SK-N-SH (cell line): Measurements from ENCODE around the gene ZNF80. TPM values are rescaled to one million over a fixed set of nuclear protein-coding genes. Genes with fewer than 3 reads are reported as not detected.

Source experiments
- CTCF ChIA-PET: fragments of 300-600, 350-600 bp; formaldehyde crosslinking; extraction: SDS; loops from one replicate; lab custom pipeline; 2021; lab: Yijun Ruan, JAX
- POLR2A ChIA-PET: fragments of 350-600 bp; sonication (Branson Sonifier 250); formaldehyde crosslinking; extraction: SDS; loops from one replicate; lab custom pipeline; 2020; ENCODE audit warnings: antibody characterized with exemption, inconsistent platforms; lab: Yijun Ruan, JAX
- DNase-seq: peaks from one replicate; pipeline ENCODE4 v3.0.0; 2012
- H2AFZ ChIP-seq: fragments of 200-600 bp; sonication (generic); 2 replicates; pipeline ENCODE4 v1.8.1; 2016; ENCODE audit warnings: antibody characterized with exemption, mild to moderate bottlenecking, low read depth
- H3F3A ChIP-seq: fragments of 200-600 bp; sonication (generic); replicated peaks from 2 replicates; pipeline ENCODE3; 2016; ENCODE audit warnings: antibody characterized with exemption, mild to moderate bottlenecking; ENCODE audit not compliant: insufficient read depth
- H3K27ac ChIP-seq, 2 experiments: fragments of 200-500 bp in 1 of 2; fragments of 200-600 bp in 1 of 2; sonication (Bioruptor generic) in 1 of 2; sonication (generic), shearing (Covaris generic) in 1 of 2; 2 replicates each; pipeline versions ENCODE4 v1.5.1 to v1.6.1; 2014 to 2016; ENCODE audit warnings: low read depth in 2 of 2, inconsistent platforms in 1 of 2, low read length in 1 of 2, mild to moderate bottlenecking in 1 of 2, mixed read lengths in 1 of 2
- H3K27me3 ChIP-seq: fragments of 200-600 bp; sonication (generic), shearing (Covaris generic); 2 replicates; pipeline ENCODE4 v1.6.1; 2016; ENCODE audit warnings: mixed run types; ENCODE audit not compliant: insufficient read depth
- H3K36me3 ChIP-seq, 2 experiments: fragments of 200-500 bp in 1 of 2; fragments of 200-600 bp in 1 of 2; sonication (Bioruptor generic) in 1 of 2; sonication (generic) in 1 of 2; replicated peaks in 1 of 2; 2 replicates each; pipeline versions ENCODE3 to v1.5.1; 2014 to 2016; ENCODE audit warnings: low read length in 1 of 2, mild to moderate bottlenecking in 1 of 2; ENCODE audit not compliant: insufficient read depth in 2 of 2, control insufficient read depth in 1 of 2
- H3K4me1 ChIP-seq, 2 experiments: fragments of 200-500 bp in 1 of 2; fragments of 200-600 bp in 1 of 2; sonication (Bioruptor generic) in 1 of 2; sonication (generic), shearing (Covaris generic) in 1 of 2; 2 replicates each; pipeline versions ENCODE4 v1.5.1 to v1.6.1; 2014 to 2016; ENCODE audit warnings: low read depth in 1 of 2, low read length in 1 of 2, mixed run types in 1 of 2; ENCODE audit not compliant: insufficient read depth in 2 of 2, control insufficient read depth in 1 of 2
- H3K4me2 ChIP-seq: fragments of 200-600 bp; sonication (generic), shearing (Covaris generic); 2 replicates; pipeline ENCODE4 v1.6.1; 2017; ENCODE audit warnings: mixed run types
- H3K4me3 ChIP-seq, 2 experiments: fragments of 200-500 bp in 1 of 2; fragments of 200-600 bp in 1 of 2; sonication (Bioruptor generic) in 1 of 2; sonication (generic), shearing (Covaris generic) in 1 of 2; 2 replicates each; pipeline versions ENCODE4 v1.5.1 to v1.8.1; 2014 to 2016; ENCODE audit warnings: low read depth in 2 of 2, inconsistent platforms in 1 of 2, low read length in 1 of 2, mild to moderate bottlenecking in 1 of 2, mixed read lengths in 1 of 2, moderate library complexity in 1 of 2
- H3K79me2 ChIP-seq: fragments of 200-600 bp; sonication (generic); 2 replicates; pipeline ENCODE4 v1.8.1; 2017; ENCODE audit warnings: mild to moderate bottlenecking; ENCODE audit not compliant: insufficient read depth
- H3K9ac ChIP-seq: fragments of 200-600 bp; sonication (generic); 2 replicates; pipeline ENCODE4 v1.6.1; 2017; ENCODE audit warnings: mixed run types
- H3K9me2 ChIP-seq: fragments of 200-600 bp; sonication (generic); 2 replicates; pipeline ENCODE4 v1.6.1; 2017; ENCODE audit warnings: mixed run types
- H3K9me3 ChIP-seq: fragments of 200-600 bp; sonication (generic); 2 replicates; pipeline ENCODE4 v1.6.1; 2017; ENCODE audit warnings: mixed run types, mild to moderate bottlenecking, moderate library complexity
- H4K20me1 ChIP-seq: fragments of 200-600 bp; sonication (generic); 2 replicates; pipeline ENCODE4 v1.6.1; 2017; ENCODE audit warnings: mild to moderate bottlenecking, mixed run types; ENCODE audit not compliant: insufficient read depth
- CHD2 ChIP-seq: fragments of 150-350 bp; IDR thresholded peaks from 2 replicates; pipeline ENCODE4 v1.6.1; 2018; ENCODE audit warnings: low read length; ENCODE audit not compliant: partially characterized antibody
- ELF1 ChIP-seq: IDR thresholded peaks from 2 replicates; pipeline ENCODE4 v1.4.0; 2012
- EP300 ChIP-seq, 2 experiments: IDR thresholded peaks; 2 replicates each; pipeline versions ENCODE4 v1.4.0 to v1.6.1; 2012; ENCODE audit warnings: borderline replicate concordance in 1 of 2, low read depth in 1 of 2, low read length in 1 of 2
- FOSL2 ChIP-seq: IDR thresholded peaks from 2 replicates; pipeline ENCODE4 v1.4.0; 2012; ENCODE audit warnings: low read depth, mild to moderate bottlenecking, moderate library complexity, borderline replicate concordance
- FOXJ3 ChIP-seq: sonication (generic); formaldehyde crosslinking; IDR thresholded peaks from 2 replicates; pipeline ENCODE4 v1.5.1; 2020; ENCODE audit warnings: mild to moderate bottlenecking, missing genetic modification reagents
- FOXM1 ChIP-seq: IDR thresholded peaks from 2 replicates; pipeline ENCODE4 v1.4.0; 2012; ENCODE audit warnings: low read depth, mild to moderate bottlenecking
- GABPA ChIP-seq: IDR thresholded peaks from 2 replicates; pipeline ENCODE4 v1.4.0; 2012; ENCODE audit warnings: low read depth, mild to moderate bottlenecking
- MAX ChIP-seq: IDR thresholded peaks from 2 replicates; pipeline ENCODE4 v1.4.0; 2012; ENCODE audit warnings: low read depth
- PBX3 ChIP-seq: IDR thresholded peaks from 2 replicates; pipeline ENCODE4; 2012
- RAD21 ChIP-seq: IDR thresholded peaks from 2 replicates; pipeline ENCODE4 v1.6.1; 2012; ENCODE audit warnings: mild to moderate bottlenecking, low read length
- RCOR1 ChIP-seq: fragments of 150-350 bp; IDR thresholded peaks from 2 replicates; pipeline ENCODE4 v1.6.1; 2017; ENCODE audit warnings: antibody characterized with exemption, low read length
- REST ChIP-seq: IDR thresholded peaks from 2 replicates; pipeline ENCODE4 v1.6.1; 2012; ENCODE audit warnings: mild to moderate bottlenecking, low read depth, low read length, moderate library complexity
- SIN3A ChIP-seq: IDR thresholded peaks from 2 replicates; pipeline ENCODE4 v1.6.1; 2012; ENCODE audit warnings: low read depth, mild to moderate bottlenecking, low read length, moderate library complexity, borderline replicate concordance
- SMC3 ChIP-seq: IDR thresholded peaks from 2 replicates; pipeline ENCODE4 v1.6.1; 2012; ENCODE audit warnings: low read depth, low read length, improper control_type of control experiment
- TAF1 ChIP-seq: IDR thresholded peaks from 2 replicates; pipeline ENCODE4 v1.6.1; 2012; ENCODE audit warnings: low read depth, mild to moderate bottlenecking, low read length, moderate library complexity, borderline replicate concordance
- TCF12 ChIP-seq: IDR thresholded peaks from 2 replicates; pipeline ENCODE4 v1.4.0; 2012
- TEAD4 ChIP-seq: IDR thresholded peaks from 2 replicates; pipeline ENCODE4 v1.4.0; 2012; ENCODE audit warnings: mild to moderate bottlenecking, borderline replicate concordance; ENCODE audit not compliant: insufficient read depth
- USF2 ChIP-seq: fragments of 150-350 bp; IDR thresholded peaks from 2 replicates; pipeline ENCODE4 v1.6.1; 2017; ENCODE audit warnings: antibody characterized with exemption, low read length, low read depth, borderline replicate concordance
- WGBS: methylation state at CpG from one replicate; pipeline ENCODE4 v1.1.6; 2017; ENCODE audit warnings: low lambda C conversion rate; 5-methylcytosine and 5-hydroxymethylcytosine counted together
- polyA plus RNA-seq, 3 experiments: library from polyadenylated mRNA; depleted of rRNA; stranded (reverse); fragments of >200 nt; gene quantifications; 2 replicates each; pipeline ENCODE4 v1.2.3, GENCODE V29; 2012

Gene ZNF80
- polyA plus RNA-seq, 1 of the 3 experiments (the other 2 are of a cell fraction): not detected

GRCh38 chr3:114217266-114217665 is 20.1 kb downstream of the ZNF80 start:
- no peak overlapping the region for H3K27ac ChIP-seq
- H3K4me1 ChIP-seq: peaks cover 3 to 19% of the 10 kb centered on the region in 2 experiments
- POLR2A ChIA-PET: no interaction called here
- H3K9ac ChIP-seq: no peak overlapping the region
- no peaks in the 10 kb centered on the region for H3K27me3 ChIP-seq
- no peaks in the 10 kb centered on the region for H3K79me2 ChIP-seq
- no peaks in the 10 kb centered on the region for H3K9me3 ChIP-seq
- no peaks in the 10 kb centered on the region for H3K36me3 ChIP-seq
- no peak for DNase-seq
- no peak overlapping the region for H2AFZ ChIP-seq
- H4K20me1 ChIP-seq: no peaks in the 10 kb centered on the region
- no peak overlapping the region for H3K4me3 ChIP-seq
- CTCF ChIA-PET: no interaction called here
- H3K9me2 ChIP-seq: no peaks in the 10 kb centered on the region
- TF ChIP-seq TEAD4 (no peak), ELF1 (no peak), RAD21 (no peak), GABPA (no peak), EP300 (IDR thresholded peaks at IDR 0.05; ENCODE audit: borderline replicate concordance in 1 of 2, low read depth in 1 of 2, low read length in 1 of 2) (no peak), REST (no peak), MAX (no peak), SMC3 (no peak), RCOR1 (no peak)
- TF ChIP-seq, all 33 proteins: peak for 0
- Histone ChIP-seq H3F3A (no peaks in the 10 kb centered on the region), H3K4me2 (no peak overlapping the region)

- ChIA-PET CTCF (no interaction called here), POLR2A (no interaction called here)
- Histone ChIP-seq H3K4me2 (no peak overlapping the region), H3K9me3 (no peaks in the 10 kb centered on the region), H3K4me1 (peaks cover 3 to 19% of the 10 kb centered on the region in 2 experiments), H3K36me3 (no peaks in the 10 kb centered on the region), H3K9ac (no peak overlapping the region), H3K9me2 (no peaks in the 10 kb centered on the region), H2AFZ (no peak overlapping the region), H4K20me1 (no peaks in the 10 kb centered on the region), H3K79me2 (no peaks in the 10 kb centered on the region), H3F3A (no peaks in the 10 kb centered on the region), H3K27me3 (no peaks in the 10 kb centered on the region), H3K4me3 (no peak overlapping the region), H3K27ac (no peak overlapping the region)
- no peak for TF ChIP-seq SIN3A
- TF ChIP-seq PBX3: no peak
- TF ChIP-seq CHD2: no peak
- no peak for TF ChIP-seq USF2
- TF ChIP-seq FOXM1: no peak
- TF ChIP-seq FOXJ3 (CRISPR knock-in tag): no peak
- TF ChIP-seq TAF1: no peak
- TF ChIP-seq RAD21: no peak
- TF ChIP-seq TCF12: no peak
- TF ChIP-seq FOSL2: no peak
- DNase-seq: no peak
- 65% methylated on average over 5 of the region's 5 CpGs for WGBS
Measured at GRCh38 chr3:114216186-114216970, 21.0 kb downstream of the ZNF80 start.
